ENCODE data around the gene CADM1. TPM values are rescaled to one million over a fixed set of nuclear protein-coding genes. Genes with fewer than 3 reads are reported as not detected.

CADM1 gene
- total RNA-seq, 1 donor from 2014 or later: 51.1 TPM

DNA sequence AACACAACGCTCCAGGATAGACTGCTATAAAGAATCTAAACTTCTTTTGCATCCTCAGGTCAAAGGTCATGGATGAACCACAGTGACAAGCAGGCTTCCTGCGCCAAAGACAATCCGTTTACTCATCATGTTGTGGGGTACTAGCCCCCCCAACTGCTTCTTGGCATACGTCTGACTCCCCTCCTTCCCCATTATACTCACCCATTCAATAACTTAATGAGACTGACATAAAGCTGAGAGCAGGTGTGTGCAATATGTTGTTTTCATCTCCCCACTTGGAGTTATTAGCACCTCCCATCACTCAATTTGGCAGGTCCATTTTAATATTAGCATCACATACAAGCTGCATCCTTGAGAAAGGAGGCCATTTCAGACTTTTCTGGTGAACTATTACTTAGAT is 157.1 kb downstream of the CADM1 start:
- Histone ChIP-seq H3K27ac (replicated peaks) (no peak overlapping the region), H3K36me3 (no peaks in the 10 kb centered on the region), H3K4me1 (peaks cover 13% of the 10 kb centered on the region), H3K9me3 (replicated peaks) (no peaks in the 10 kb centered on the region), H3K27me3 (ENCODE audit: low read depth) (no peaks in the 10 kb centered on the region), H3K4me3 (no peak overlapping the region)
- TF ChIP-seq, protein P1, sequence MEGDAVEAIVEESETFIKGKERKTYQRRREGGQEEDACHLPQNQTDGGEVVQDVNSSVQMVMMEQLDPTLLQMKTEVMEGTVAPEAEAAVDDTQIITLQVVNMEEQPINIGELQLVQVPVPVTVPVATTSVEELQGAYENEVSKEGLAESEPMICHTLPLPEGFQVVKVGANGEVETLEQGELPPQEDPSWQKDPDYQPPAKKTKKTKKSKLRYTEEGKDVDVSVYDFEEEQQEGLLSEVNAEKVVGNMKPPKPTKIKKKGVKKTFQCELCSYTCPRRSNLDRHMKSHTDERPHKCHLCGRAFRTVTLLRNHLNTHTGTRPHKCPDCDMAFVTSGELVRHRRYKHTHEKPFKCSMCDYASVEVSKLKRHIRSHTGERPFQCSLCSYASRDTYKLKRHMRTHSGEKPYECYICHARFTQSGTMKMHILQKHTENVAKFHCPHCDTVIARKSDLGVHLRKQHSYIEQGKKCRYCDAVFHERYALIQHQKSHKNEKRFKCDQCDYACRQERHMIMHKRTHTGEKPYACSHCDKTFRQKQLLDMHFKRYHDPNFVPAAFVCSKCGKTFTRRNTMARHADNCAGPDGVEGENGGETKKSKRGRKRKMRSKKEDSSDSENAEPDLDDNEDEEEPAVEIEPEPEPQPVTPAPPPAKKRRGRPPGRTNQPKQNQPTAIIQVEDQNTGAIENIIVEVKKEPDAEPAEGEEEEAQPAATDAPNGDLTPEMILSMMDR (IDR thresholded peaks at IDR 0.05; ENCODE audit: borderline replicate concordance): no peak
- intact Hi-C loops (cut with micrococcal nuclease): no loop called here
- DNase-seq: no peak

DNA sequence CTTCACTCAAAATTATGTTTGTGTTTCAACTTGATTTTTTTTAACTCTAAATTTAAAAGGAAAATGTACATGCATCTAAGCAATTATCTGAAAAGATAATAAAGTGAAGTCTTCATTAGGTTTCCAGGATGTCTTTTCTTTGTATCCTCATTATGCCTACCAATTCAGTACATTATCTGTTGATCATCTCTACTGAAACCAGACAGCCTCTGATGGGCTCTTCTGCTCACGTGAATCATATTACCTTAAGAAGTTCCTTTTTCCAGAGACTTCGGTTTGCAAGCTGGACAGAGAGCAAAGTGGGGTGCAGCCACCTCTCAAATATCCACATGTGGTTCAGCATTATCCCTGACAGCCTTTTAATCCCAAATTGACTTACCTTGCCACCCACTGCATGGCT is 158.4 kb downstream of the CADM1 start:
- H3K27me3 ChIP-seq (ENCODE audit: low read depth): no peaks in the 10 kb centered on the region
- no peak for DNase-seq
- TF ChIP-seq, protein P1 (IDR thresholded peaks at IDR 0.05; ENCODE audit: borderline replicate concordance): no peak
- H3K9me3 ChIP-seq (replicated peaks): no peaks in the 10 kb centered on the region
- no peak overlapping the region for H3K4me3 ChIP-seq
- H3K4me1 ChIP-seq: peaks cover 13% of the 10 kb centered on the region
- H3K27ac ChIP-seq (replicated peaks): no peak overlapping the region
- intact Hi-C loops (cut with micrococcal nuclease): no loop called here
- H3K36me3 ChIP-seq: no peaks in the 10 kb centered on the region

DNA sequence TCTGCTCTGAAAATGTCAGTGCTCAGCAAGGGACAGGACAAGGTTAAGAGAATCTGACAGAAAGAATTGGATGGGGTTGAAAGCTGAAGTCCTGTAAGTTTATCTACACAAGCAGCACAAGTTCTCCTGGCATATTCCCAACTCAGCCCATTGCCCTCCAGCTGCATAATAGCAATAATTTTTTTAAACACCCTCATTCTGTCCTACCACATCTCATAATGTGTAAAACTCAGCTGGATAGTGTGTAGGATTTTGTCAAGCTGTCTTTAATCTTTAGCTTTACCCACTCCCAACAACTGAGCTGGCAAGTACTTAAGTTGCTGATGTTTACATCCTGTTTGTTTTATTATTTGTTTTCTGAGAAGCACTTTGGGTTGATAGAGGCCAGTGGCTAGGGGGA is 158.9 kb downstream of the CADM1 start:
- intact Hi-C loops (cut with micrococcal nuclease): no loop called here
- H3K36me3 ChIP-seq: no peaks in the 10 kb centered on the region

DNA sequence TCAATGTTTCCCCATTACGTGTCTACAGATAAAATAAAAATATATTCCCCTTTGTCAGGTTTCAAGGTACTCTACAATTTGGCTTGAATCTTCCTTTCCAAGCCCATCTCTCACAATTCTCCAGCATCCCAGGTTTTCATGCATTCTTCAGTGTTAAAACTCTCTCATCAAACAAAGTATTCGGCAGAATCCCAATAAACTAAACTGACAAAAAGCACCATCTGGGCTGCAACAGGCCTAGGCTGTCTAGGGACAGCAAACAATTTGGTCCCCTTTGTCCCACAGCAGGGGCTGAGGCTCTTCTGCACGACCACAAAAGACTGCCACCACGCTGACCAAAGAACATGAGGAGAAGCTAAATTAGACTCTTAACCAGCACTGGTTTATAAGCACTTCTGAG is 159.4 kb downstream of the CADM1 start:
- Histone ChIP-seq H3K9me3 (replicated peaks) (no peaks in the 10 kb centered on the region), H3K27ac (replicated peaks) (no peak overlapping the region), H3K4me1 (peaks cover 13% of the 10 kb centered on the region), H3K27me3 (ENCODE audit: low read depth) (no peaks in the 10 kb centered on the region), H3K4me3 (no peak overlapping the region), H3K36me3 (no peaks in the 10 kb centered on the region)
- intact Hi-C loops (cut with micrococcal nuclease): no loop called here
- no peak for DNase-seq
- TF ChIP-seq, protein P1 (IDR thresholded peaks at IDR 0.05; ENCODE audit: borderline replicate concordance): no peak

More for the DNA sequence above, 158.9 kb downstream of the CADM1 start:
- TF ChIP-seq, protein P1 (IDR thresholded peaks at IDR 0.05; ENCODE audit: borderline replicate concordance): no peak
- H3K4me3 ChIP-seq: no peak overlapping the region
- peaks cover 13% of the 10 kb centered on the region for H3K4me1 ChIP-seq
- no peak for DNase-seq
- no peaks in the 10 kb centered on the region for H3K27me3 ChIP-seq (ENCODE audit: low read depth)
- H3K9me3 ChIP-seq (replicated peaks): no peaks in the 10 kb centered on the region
- H3K27ac ChIP-seq (replicated peaks): no peak overlapping the region

DNA sequence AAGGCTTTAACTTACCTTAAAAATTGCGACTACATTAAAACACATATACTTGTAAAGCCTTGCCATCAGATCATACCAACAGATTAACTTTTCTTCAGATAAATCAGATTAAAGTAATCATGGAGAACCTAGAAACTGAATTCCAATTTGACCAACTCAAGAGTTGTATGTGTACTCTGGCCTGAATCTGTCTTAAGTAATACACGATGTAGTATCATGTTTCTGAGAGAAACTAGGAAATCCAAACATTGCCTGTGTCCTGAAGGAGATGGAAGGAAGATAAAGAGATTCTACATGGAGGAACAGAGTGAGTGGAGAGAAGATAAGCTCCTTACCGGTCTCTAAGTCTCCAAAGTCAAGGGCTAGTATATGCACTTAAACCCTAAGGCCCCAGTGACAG is 162.1 kb downstream of the CADM1 start:
- Histone ChIP-seq H3K4me1 (peaks cover 18% of the 10 kb centered on the region), H3K27ac (replicated peaks) (no peak overlapping the region), H3K36me3 (no peaks in the 10 kb centered on the region), H3K9me3 (replicated peaks) (no peaks in the 10 kb centered on the region), H3K27me3 (ENCODE audit: low read depth) (no peaks in the 10 kb centered on the region), H3K4me3 (no peak overlapping the region)
- TF ChIP-seq, protein P1 (IDR thresholded peaks at IDR 0.05; ENCODE audit: borderline replicate concordance): no peak
- DNase-seq: no peak
- intact Hi-C loops (cut with micrococcal nuclease): no loop called here

DNA sequence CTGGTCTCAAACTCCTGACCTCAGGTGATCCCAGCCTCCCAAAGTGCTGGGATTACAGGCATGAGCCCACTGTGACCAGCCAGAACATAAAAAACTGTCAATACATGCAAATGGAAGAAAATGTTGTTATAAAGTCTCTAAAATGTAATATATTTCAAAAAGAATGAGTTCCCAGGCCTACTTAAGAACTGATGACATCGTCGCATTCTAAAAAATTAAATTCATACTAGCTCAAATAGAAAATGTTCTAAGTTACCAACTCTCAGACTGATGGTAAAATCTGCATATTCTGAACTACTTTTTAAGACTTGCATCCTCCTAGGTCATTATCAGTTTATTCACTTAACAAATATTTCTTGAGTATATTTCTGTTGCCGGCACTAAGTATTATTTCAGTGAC is 163.3 kb downstream of the CADM1 start:
- intact Hi-C loops (cut with micrococcal nuclease): no loop called here
- Histone ChIP-seq H3K9me3 (replicated peaks) (no peaks in the 10 kb centered on the region), H3K27me3 (ENCODE audit: low read depth) (no peaks in the 10 kb centered on the region)

More for the DNA sequence above, 163.3 kb downstream of the CADM1 start:
- Histone ChIP-seq H3K36me3 (no peaks in the 10 kb centered on the region), H3K4me3 (no peak overlapping the region), H3K4me1 (peaks cover 17% of the 10 kb centered on the region), H3K27ac (replicated peaks) (no peak overlapping the region)
- no peak for DNase-seq
- TF ChIP-seq, protein P1 (IDR thresholded peaks at IDR 0.05; ENCODE audit: borderline replicate concordance): no peak
